Measurements from ENCODE around the gene KIAA1210. TPM values are rescaled to one million over a fixed set of nuclear protein-coding genes. Genes with fewer than 3 reads are reported as not detected.

The KIAA1210 gene
- total RNA-seq, 1 experiment from 2014 or later: not detected

- H3K27me3 Mint-ChIP-seq (ENCODE audit: insufficient read depth, unreplicated experiment): peaks cover 6% of the 10 kb centered on the region
- no peaks in the 10 kb centered on the region for H3K27me3 ChIP-seq (replicated peaks; ENCODE audit: control insufficient read depth, insufficient read depth, low read length)
- no peaks in the 10 kb centered on the region for H3K36me3 ChIP-seq (ENCODE audit: control insufficient read depth, insufficient read depth, low read length)
- H3K36me3 Mint-ChIP-seq (ENCODE audit: insufficient read depth, unreplicated experiment): no peaks in the 10 kb centered on the region
- ChIA-PET POLR2A (no interaction called here), CTCF (no interaction called here)
- no TSS peak for BruUV-seq (replicated peaks)
- no peaks in the 10 kb centered on the region for H3K9me3 ChIP-seq
- no peaks in the 10 kb centered on the region for H3K4me1 Mint-ChIP-seq (ENCODE audit: low read depth, unreplicated experiment)
- no peak overlapping the region for H3K27ac Mint-ChIP-seq (ENCODE audit: unreplicated experiment)
- no peak overlapping the region for H3K4me3 ChIP-seq (ENCODE audit: low read depth, low read length)
- intact Hi-C loops (cut with micrococcal nuclease; ENCODE audit: unreplicated experiment): no loop called here
- no peaks in the 10 kb centered on the region for H3K4me1 ChIP-seq
- H3K9me3 Mint-ChIP-seq (ENCODE audit: unreplicated experiment): no peaks in the 10 kb centered on the region
- TF ChIP-seq CTCF (IDR thresholded peaks at IDR 0.05; ENCODE audit: insufficient read depth in 1 of 2, low read depth in 1 of 2, low read length in 1 of 2, severe bottlenecking in 1 of 2, unreplicated experiment in 1 of 2): no peak
- DNase-seq: no peak
- no peak overlapping the region for H3K4me3 Mint-ChIP-seq (ENCODE audit: unreplicated experiment)
These were observed 38.0 kb downstream of the KIAA1210 start for GRCh38 chrX:119089619-119090018.

- no peak overlapping the region for H3K4me3 ChIP-seq (ENCODE audit: low read depth, low read length)
- H3K27me3 ChIP-seq (replicated peaks; ENCODE audit: control insufficient read depth, insufficient read depth, low read length): no peaks in the 10 kb centered on the region
- no peaks in the 10 kb centered on the region for H3K36me3 Mint-ChIP-seq (ENCODE audit: insufficient read depth, unreplicated experiment)
- TF ChIP-seq CTCF (IDR thresholded peaks at IDR 0.05; ENCODE audit: insufficient read depth in 1 of 2, low read depth in 1 of 2, low read length in 1 of 2, severe bottlenecking in 1 of 2, unreplicated experiment in 1 of 2): no peak
- no peaks in the 10 kb centered on the region for H3K9me3 ChIP-seq
- no peaks in the 10 kb centered on the region for H3K9me3 Mint-ChIP-seq (ENCODE audit: unreplicated experiment)
- no peak for DNase-seq
- H3K27me3 Mint-ChIP-seq (ENCODE audit: insufficient read depth, unreplicated experiment): peaks cover 6% of the 10 kb centered on the region
- intact Hi-C loops (cut with micrococcal nuclease; ENCODE audit: unreplicated experiment): no loop called here
- H3K4me1 Mint-ChIP-seq (ENCODE audit: low read depth, unreplicated experiment): no peaks in the 10 kb centered on the region
- no peak overlapping the region for H3K27ac Mint-ChIP-seq (ENCODE audit: unreplicated experiment)
- ChIA-PET CTCF (no interaction called here), POLR2A (no interaction called here)
- no peaks in the 10 kb centered on the region for H3K36me3 ChIP-seq (ENCODE audit: control insufficient read depth, insufficient read depth, low read length)
- BruUV-seq (replicated peaks): no TSS peak
- no peak overlapping the region for H3K4me3 Mint-ChIP-seq (ENCODE audit: unreplicated experiment)
- H3K4me1 ChIP-seq: no peaks in the 10 kb centered on the region
These were observed 40.5 kb downstream of the KIAA1210 start for GRCh38 chrX:119087121-119087520.

GRCh38 chrX:119084766-119085165 is 42.8 kb downstream of the KIAA1210 start:
- H3K36me3 Mint-ChIP-seq (ENCODE audit: insufficient read depth, unreplicated experiment): no peaks in the 10 kb centered on the region
- intact Hi-C loops (cut with micrococcal nuclease; ENCODE audit: unreplicated experiment): no loop called here
- ChIA-PET POLR2A (no interaction called here), CTCF (no interaction called here)
- H3K9me3 Mint-ChIP-seq (ENCODE audit: unreplicated experiment): no peaks in the 10 kb centered on the region
- peaks cover 5% of the 10 kb centered on the region for H3K27me3 Mint-ChIP-seq (ENCODE audit: insufficient read depth, unreplicated experiment)
- no peak overlapping the region for H3K4me3 Mint-ChIP-seq (ENCODE audit: unreplicated experiment)
- TF ChIP-seq CTCF (IDR thresholded peaks at IDR 0.05; ENCODE audit: insufficient read depth in 1 of 2, low read depth in 1 of 2, low read length in 1 of 2, severe bottlenecking in 1 of 2, unreplicated experiment in 1 of 2): no peak
- no peaks in the 10 kb centered on the region for H3K36me3 ChIP-seq (ENCODE audit: control insufficient read depth, insufficient read depth, low read length)
- no peaks in the 10 kb centered on the region for H3K4me1 ChIP-seq
- BruUV-seq (replicated peaks): no TSS peak
- H3K27ac Mint-ChIP-seq (ENCODE audit: unreplicated experiment): no peak overlapping the region
- no peaks in the 10 kb centered on the region for H3K4me1 Mint-ChIP-seq (ENCODE audit: low read depth, unreplicated experiment)
- no peaks in the 10 kb centered on the region for H3K9me3 ChIP-seq
- no peak overlapping the region for H3K4me3 ChIP-seq (ENCODE audit: low read depth, low read length)
- DNase-seq: no peak
- H3K27me3 ChIP-seq (replicated peaks; ENCODE audit: control insufficient read depth, insufficient read depth, low read length): no peaks in the 10 kb centered on the region
